Measurements from ENCODE around the gene USP20. TPM values are rescaled to one million over a fixed set of nuclear protein-coding genes. Genes with fewer than 3 reads are reported as not detected.

USP20 gene
- total RNA-seq, 1 donor from 2014 or later = 41.2 TPM

DNA sequence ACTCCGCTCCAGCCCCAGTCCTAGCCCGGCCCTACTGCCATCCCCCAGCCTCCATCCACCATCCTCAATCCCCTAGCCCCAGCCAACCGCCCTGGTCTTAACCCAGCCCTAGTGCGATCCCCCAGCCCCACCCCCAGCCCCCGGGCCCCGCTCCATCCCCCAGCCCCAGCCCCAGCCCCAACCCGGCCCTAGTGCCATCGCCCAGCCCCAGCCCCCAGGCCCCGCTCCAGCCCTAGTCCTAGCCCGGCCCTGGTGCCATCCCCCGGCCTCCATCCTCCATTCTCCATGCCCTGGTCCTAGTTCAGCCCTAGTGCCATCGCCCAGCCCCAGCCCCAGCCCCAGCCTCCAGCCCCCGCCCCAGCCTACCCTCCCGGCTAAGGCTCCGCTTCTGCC lies 11.7 kb upstream of the USP20 start:
- H3K4me3 Mint-ChIP-seq (ENCODE audit: low read depth) = peak overlapping the region; percentile 81
- H3K36me3 Mint-ChIP-seq (ENCODE audit: insufficient read depth) = peaks cover 8% of the 10 kb centered on the region
- peak overlapping the region; percentile 91 for H3K27ac Mint-ChIP-seq
- no peaks in the 10 kb centered on the region for H3K9me3 Mint-ChIP-seq (ENCODE audit: low read depth)
- H3K4me1 Mint-ChIP-seq (ENCODE audit: low read depth) = peaks cover 7% of the 10 kb centered on the region
- no peak for DNase-seq (ENCODE audit: low spot score, unreplicated experiment)
- no peaks in the 10 kb centered on the region for H3K27me3 Mint-ChIP-seq
- TF ChIP-seq, protein P1, sequence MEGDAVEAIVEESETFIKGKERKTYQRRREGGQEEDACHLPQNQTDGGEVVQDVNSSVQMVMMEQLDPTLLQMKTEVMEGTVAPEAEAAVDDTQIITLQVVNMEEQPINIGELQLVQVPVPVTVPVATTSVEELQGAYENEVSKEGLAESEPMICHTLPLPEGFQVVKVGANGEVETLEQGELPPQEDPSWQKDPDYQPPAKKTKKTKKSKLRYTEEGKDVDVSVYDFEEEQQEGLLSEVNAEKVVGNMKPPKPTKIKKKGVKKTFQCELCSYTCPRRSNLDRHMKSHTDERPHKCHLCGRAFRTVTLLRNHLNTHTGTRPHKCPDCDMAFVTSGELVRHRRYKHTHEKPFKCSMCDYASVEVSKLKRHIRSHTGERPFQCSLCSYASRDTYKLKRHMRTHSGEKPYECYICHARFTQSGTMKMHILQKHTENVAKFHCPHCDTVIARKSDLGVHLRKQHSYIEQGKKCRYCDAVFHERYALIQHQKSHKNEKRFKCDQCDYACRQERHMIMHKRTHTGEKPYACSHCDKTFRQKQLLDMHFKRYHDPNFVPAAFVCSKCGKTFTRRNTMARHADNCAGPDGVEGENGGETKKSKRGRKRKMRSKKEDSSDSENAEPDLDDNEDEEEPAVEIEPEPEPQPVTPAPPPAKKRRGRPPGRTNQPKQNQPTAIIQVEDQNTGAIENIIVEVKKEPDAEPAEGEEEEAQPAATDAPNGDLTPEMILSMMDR (IDR thresholded peaks at IDR 0.05; ENCODE audit: unreplicated experiment) = no peak

DNA sequence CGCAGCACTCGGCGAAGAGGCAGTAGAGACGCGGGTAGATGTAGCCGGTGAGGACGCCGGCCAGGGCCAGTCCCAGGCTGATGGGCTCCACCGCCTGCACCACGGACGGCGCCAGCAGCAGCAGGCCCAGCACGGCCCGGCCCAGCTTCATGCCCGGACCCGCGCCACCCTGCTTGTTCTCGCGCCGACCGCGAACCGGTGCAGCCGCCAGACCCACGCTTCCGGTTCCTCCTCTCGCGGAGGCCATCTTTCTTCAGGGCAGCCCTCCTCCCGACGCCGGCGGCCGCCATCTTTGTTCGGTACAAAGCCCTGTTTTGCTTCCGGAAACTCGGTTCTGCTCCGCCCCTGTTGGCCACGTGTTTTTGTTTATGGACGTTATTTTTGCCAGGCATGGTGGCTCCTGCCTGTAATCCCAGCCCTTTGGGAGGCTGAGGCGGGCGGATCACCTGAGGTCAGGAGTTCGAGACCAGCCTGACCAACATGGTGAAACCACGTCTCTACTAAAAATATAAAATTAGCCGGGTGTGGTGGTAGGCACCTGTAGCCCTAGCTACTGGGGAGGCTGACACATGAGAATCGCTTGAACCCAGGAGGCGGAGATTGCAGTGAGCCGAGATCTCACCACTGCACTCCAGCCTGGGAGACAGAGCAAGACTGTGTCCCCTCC lies 11.2 kb upstream of the USP20 start, which contains the start of gene TOR1A:
TOR1A (minus strand) TSS at position 202 of the 667 bp plus-strand sequence; CDS start at position 151, 51 bp downstream.
- peak within 1 kb of the TSS; percentile 91 for H3K27ac Mint-ChIP-seq
- peak within 1 kb of the TSS; percentile 81 for H3K4me3 Mint-ChIP-seq (ENCODE audit: low read depth)
- no peaks in the 10 kb centered on the region for H3K9me3 Mint-ChIP-seq (ENCODE audit: low read depth)
- peaks cover 7% of the 10 kb centered on the region for H3K4me1 Mint-ChIP-seq (ENCODE audit: low read depth)
- peak; percentile 80 for DNase-seq (ENCODE audit: low spot score, unreplicated experiment)
- H3K36me3 Mint-ChIP-seq (ENCODE audit: insufficient read depth) = peaks cover 6% of the 10 kb centered on the region
- TF ChIP-seq, protein P1 (IDR thresholded peaks at IDR 0.05; ENCODE audit: unreplicated experiment) = no peak
- H3K27me3 Mint-ChIP-seq = no peaks in the 10 kb centered on the region

DNA sequence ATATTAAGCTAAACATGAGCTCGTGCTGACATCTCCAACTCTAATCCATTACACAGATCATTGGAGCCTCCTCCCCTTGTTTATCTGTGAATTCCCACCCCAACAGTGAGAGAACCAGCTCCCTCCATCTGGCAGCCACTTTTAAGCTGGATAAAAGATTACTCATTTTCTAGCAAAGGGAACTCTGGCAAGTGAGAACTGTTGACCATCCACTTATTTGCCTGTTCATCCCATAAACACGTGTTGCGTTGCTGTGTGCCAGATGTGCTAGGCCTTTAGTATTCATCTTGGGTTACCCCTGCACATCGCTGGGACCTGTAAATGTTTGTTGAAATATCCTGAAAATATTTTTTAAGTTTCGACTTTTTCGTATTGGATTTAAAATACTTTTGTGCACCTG lies 8.9 kb upstream of the USP20 start:
- H3K9me3 Mint-ChIP-seq (ENCODE audit: low read depth) = no peaks in the 10 kb centered on the region
- no peak overlapping the region for H3K27ac Mint-ChIP-seq
- no peaks in the 10 kb centered on the region for H3K27me3 Mint-ChIP-seq
- H3K36me3 Mint-ChIP-seq (ENCODE audit: insufficient read depth) = peaks cover 12% of the 10 kb centered on the region
- H3K4me3 Mint-ChIP-seq (ENCODE audit: low read depth) = no peak overlapping the region
- no peak for DNase-seq (ENCODE audit: low spot score, unreplicated experiment)
- TF ChIP-seq, protein P1 (IDR thresholded peaks at IDR 0.05; ENCODE audit: unreplicated experiment) = no peak
- peaks cover 7% of the 10 kb centered on the region for H3K4me1 Mint-ChIP-seq (ENCODE audit: low read depth)

DNA sequence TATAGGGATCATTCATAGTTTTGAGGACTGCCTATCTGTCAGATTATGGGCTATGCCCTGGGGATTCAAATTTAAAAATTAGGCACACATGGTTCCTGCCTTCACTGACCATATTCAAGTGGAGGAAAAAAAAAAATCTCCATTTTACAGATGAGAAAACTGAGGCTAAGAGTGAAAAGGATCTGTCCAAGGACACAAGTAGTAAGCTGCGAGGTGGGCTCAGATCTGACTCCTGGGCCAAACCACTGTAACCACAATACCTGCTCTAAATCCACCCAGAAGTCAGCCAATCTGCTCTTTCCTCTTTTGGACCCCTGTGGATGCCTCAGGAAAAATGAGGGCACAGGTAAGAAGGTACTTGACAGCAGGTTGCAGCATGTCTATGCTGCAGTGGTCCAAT lies 8.5 kb upstream of the USP20 start:
- Mint-ChIP-seq H3K4me1 (ENCODE audit: low read depth) (peaks cover 7% of the 10 kb centered on the region), H3K36me3 (ENCODE audit: insufficient read depth) (peaks cover 13% of the 10 kb centered on the region), H3K27me3 (no peaks in the 10 kb centered on the region), H3K9me3 (ENCODE audit: low read depth) (no peaks in the 10 kb centered on the region), H3K27ac (no peak overlapping the region), H3K4me3 (ENCODE audit: low read depth) (no peak overlapping the region)
- TF ChIP-seq, protein P1 (IDR thresholded peaks at IDR 0.05; ENCODE audit: unreplicated experiment) = no peak
- DNase-seq (ENCODE audit: low spot score, unreplicated experiment) = no peak

DNA sequence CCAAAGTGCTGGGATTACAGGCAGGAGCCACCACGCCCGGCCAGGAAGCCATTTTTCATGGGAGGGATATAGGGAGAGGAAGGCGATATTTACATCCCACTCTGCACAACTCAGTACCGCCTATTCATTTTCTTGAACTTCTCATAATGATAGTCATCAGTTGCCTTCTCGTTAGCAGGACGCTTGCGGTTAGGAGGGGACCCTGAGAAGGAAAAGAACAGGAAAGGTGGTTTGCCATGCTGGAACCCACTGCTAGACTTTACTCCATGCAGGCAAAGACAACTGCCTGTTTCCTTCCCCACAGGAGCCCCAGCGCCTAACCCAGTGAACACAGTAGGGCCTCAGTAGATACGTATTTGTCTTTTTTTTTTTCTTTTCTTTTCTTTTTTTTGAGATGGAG lies 7.2 kb upstream of the USP20 start:
- peaks cover 1% of the 10 kb centered on the region for H3K4me1 Mint-ChIP-seq (ENCODE audit: low read depth)
- peaks cover 10% of the 10 kb centered on the region for H3K36me3 Mint-ChIP-seq (ENCODE audit: insufficient read depth)
- DNase-seq (ENCODE audit: low spot score, unreplicated experiment) = no peak
- H3K4me3 Mint-ChIP-seq (ENCODE audit: low read depth) = no peak overlapping the region
- TF ChIP-seq, protein P1 (IDR thresholded peaks at IDR 0.05; ENCODE audit: unreplicated experiment) = no peak
- H3K27ac Mint-ChIP-seq = no peak overlapping the region
- no peaks in the 10 kb centered on the region for H3K9me3 Mint-ChIP-seq (ENCODE audit: low read depth)
- no peaks in the 10 kb centered on the region for H3K27me3 Mint-ChIP-seq

All from progenitor cell of endocrine pancreas (in vitro differentiated cells).